NCI-H526 (cell line): ENCODE measurements around the gene RAPGEF2.
"Not testable (repeated sequence)": the region's sequence is repeated elsewhere in the genome, so short reads cannot be mapped to it uniquely, and the experiment has no call there.

ENCODE experiments used
- DNase-seq, 2 experiments: peaks; one replicate each; lab custom pipeline; 2025; lab: John Stamatoyannopoulos, UW

The RAPGEF2 gene

GRCh38 chr4:159137176-159137575 is 34.3 kb downstream of the RAPGEF2 start:
- no peak for DNase-seq

GRCh38 chr4:159138436-159138835 is 35.6 kb downstream of the RAPGEF2 start:
- DNase-seq = no peak

GRCh38 chr4:159141193-159141592 is 38.3 kb downstream of the RAPGEF2 start:
- DNase-seq = no peak

DNA sequence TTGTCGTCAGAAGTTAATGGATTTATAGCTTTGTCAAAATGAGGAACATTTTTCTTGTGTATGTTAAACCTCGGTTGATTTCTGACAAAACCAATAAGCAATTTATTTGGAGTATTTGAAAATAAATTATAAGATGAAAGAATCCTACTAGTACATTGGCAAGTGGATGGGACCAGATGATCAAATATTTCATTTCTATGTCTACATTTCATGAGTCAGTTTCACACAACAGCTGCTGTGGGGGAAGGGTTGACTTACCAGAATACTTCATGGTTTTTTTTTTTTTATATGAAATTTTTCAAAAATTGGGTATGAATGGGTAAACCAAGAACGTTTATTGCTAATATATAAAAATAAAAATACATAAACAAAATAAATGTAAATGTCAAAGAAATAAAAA is 39.4 kb downstream of the RAPGEF2 start:
- DNase-seq = no peak

GRCh38 chr4:159142681-159143384 is 40.0 kb downstream of the RAPGEF2 start:
- no peak for DNase-seq

- DNase-seq = no peak
Measured at GRCh38 chr4:159143687-159144086, 40.8 kb downstream of the RAPGEF2 start.

GRCh38 chr4:159144112-159144694 is 41.3 kb downstream of the RAPGEF2 start:
- no peak for DNase-seq

DNA sequence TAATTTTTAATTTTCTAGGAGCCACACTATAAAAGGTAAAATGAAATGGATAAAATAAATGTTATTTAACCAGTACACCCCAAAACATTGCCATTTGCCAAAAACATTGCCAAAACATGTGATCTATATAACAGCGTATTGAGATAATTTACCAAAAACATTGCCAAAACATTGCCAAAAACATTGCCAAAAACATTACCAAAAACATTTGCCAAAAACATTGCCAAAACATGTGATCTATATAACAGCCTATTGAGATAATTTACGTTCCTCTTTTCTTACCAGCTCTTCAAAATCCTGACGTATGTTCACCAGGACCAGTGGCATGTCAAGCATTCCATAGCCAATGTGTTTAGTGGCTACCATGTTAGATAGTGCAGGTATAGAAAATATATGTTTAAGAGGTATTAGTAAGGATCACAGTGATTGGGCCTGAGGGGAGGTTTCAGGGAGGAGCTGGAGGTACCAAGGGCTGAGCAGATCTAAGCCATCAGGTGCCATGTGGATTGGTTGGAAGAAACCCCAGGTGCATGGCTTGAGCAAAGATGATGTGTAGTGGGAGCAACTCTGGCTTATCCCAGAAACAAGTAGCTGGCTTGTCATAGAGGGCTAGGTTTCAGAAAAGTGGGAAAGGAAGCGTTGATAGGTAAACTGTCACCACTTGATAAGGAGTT is 42.6 kb downstream of the RAPGEF2 start:
- no peak for DNase-seq

GRCh38 chr4:159145992-159146330 is 43.1 kb downstream of the RAPGEF2 start:
- DNase-seq = no peak

DNA sequence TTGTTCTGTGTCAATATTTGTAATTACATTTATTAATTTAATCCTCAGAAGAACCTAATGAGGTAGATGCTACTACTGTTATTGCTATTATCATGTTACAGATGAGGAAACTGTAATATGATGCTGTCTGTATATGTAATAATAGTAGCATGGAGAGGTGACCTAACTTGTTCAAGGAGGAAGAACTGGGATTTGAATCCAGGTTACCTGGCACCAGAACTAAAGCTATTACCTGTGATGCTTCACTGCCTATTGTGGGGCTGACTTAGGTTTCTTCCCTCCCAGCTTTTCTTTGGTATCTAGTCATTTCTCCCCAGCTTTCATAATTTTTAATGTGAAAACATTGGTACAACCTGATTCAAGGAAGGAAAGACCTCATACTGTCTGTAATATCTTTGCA is 43.6 kb downstream of the RAPGEF2 start:
- no peak for DNase-seq

GRCh38 chr4:159148441-159148840 is 45.6 kb downstream of the RAPGEF2 start:
- DNase-seq = no peak

DNA sequence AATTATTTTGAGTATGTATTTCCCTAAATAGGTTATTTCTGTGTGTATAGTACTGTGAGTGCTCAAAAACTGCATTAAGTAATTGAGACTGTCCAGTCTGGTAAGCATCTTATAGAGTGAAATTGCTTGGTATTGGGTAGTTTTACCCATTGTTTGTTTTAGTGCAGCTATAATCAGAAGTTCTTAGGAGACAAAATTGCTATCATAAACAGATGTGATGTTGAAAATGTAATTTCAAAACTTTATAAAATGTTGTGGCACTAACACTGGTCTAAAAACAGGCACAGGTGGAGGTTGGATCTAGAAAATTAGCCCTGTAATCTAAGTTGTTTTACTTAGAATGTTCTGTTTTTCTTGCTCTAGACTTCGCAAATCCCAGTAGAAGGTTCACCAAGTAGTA is 46.8 kb downstream of the RAPGEF2 start:
- no peak for DNase-seq

GRCh38 chr4:159150396-159150795 is 47.5 kb downstream of the RAPGEF2 start:
- DNase-seq = no peak

DNA sequence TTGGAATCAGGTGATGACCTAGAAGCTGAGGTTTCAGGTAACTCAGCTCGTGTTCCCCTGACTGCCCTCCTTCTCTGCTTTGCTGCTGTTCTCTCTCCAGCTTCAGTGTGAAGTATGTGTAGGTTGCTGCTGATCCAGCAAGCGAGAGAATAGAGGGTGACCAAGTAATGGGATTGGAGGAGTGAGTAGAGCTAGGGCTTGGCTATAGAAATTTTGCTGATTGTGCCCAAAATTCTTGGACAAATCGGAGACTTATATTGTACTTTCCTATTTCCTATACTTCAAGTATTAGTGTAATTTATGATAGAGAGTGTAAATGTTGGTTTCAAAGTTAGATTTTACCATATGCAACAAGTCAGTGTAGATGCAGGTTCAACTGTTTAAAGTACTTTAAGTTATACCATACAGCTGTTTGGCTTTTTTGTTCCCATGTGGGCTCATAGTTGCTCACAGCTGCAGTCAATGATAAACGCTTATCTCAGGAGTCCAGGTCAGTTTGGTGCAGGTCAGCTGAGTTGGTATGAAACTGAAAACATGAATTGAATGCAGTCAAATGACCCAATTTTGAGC is 48.0 kb downstream of the RAPGEF2 start:
- DNase-seq = no peak

- no peak for DNase-seq
Measured at GRCh38 chr4:159151689-159152088, 48.8 kb downstream of the RAPGEF2 start.

- DNase-seq = no peak
Measured at GRCh38 chr4:159152181-159152580, 49.3 kb downstream of the RAPGEF2 start.

DNA sequence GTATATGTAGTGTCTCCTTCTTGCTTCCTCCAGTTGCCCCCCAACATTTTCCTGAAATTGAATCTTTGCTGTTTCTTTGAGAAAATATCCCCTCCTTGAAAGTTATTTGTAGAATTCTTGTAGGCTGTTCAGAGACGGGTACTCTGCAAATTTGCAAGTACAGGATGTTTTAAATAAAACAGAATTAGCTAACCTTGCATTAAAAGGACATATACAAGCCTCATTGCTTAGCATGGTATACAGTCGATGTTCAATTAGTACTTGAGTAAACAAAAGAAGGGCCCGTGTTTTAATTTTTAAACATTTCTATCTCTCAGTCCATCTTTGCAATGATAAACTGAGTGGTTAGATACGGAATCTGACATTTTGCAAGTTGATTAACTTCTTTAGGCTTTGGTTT is 50.8 kb downstream of the RAPGEF2 start:
- no peak for DNase-seq

GRCh38 chr4:159155119-159155518 is 52.2 kb downstream of the RAPGEF2 start:
- no peak for DNase-seq

- no peak for DNase-seq
Measured at GRCh38 chr4:159158083-159158617, 55.3 kb downstream of the RAPGEF2 start.

DNA sequence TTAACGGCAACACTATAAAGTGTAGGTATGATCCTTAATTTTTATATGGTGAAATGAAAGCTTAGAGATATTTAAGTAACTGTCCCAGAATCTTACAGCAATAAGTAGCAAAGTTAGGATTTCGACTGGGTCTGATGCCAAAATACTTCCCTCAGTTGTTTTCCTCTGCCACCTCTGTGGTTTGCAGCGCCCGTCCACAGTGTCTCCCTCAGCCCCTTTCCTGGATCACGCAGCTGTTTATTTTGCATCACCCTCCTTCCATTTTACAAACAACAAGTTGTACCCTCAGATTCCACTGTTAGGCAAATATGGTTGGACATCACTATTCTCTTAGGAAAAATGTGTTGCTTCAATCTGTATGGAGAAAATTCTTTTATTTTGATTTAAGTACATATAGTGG is 56.1 kb downstream of the RAPGEF2 start:
- DNase-seq = no peak

GRCh38 chr4:159159611-159160010 is 56.7 kb downstream of the RAPGEF2 start:
- DNase-seq = no peak

DNA sequence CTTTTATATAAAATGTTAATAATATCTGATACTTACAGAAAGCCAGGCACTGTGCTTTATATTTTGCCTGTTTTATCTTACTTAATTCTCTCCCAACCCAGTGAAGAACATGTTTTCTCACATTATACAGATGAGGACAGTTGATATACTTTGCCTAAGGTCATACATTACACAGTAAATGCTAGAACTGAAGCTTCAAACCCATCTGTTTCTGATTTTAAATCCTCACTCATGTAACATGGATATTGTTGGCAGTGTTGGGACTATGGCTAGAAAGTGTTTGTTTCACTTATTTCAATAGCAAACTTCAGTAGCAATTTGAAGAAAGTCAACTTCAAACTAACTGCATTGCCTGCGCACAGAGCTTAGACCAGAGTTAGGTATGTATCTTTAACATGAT is 57.4 kb downstream of the RAPGEF2 start:
- no peak for DNase-seq

DNA sequence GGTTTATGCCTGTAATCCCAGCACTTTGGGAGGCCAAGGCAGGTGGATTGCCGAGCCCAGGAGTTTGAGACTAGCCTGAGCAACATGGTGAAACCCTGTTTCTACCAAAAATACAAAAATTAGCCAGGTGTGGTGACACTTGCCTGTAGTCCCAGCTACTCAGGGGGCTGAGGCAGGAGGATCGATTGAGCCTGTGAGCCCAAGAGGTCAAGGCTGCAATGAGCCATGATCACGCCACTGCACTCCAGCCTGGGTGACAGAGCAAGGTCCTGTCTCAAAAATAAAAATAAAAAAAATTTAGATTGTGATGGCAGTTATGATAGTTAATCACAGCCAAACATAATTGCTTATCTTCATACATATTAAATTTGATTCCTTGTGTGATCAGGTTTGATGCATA is 58.6 kb downstream of the RAPGEF2 start:
- not testable (repeated sequence) for DNase-seq
